Urothelium cell line (cell line): ENCODE measurements around the gene DPM2.

Experiments used
- DNase-seq: peaks from one replicate; pipeline ENCODE4 v3.0.0; 2011; ENCODE audit warnings: low spot score, mixed read lengths
- FAIRE-seq: peaks from 2 replicates; lab custom pipeline; 2011; peaks lifted over from hg19 to GRCh38; lab: Jason Lieb, UNC

Gene DPM2

DNA sequence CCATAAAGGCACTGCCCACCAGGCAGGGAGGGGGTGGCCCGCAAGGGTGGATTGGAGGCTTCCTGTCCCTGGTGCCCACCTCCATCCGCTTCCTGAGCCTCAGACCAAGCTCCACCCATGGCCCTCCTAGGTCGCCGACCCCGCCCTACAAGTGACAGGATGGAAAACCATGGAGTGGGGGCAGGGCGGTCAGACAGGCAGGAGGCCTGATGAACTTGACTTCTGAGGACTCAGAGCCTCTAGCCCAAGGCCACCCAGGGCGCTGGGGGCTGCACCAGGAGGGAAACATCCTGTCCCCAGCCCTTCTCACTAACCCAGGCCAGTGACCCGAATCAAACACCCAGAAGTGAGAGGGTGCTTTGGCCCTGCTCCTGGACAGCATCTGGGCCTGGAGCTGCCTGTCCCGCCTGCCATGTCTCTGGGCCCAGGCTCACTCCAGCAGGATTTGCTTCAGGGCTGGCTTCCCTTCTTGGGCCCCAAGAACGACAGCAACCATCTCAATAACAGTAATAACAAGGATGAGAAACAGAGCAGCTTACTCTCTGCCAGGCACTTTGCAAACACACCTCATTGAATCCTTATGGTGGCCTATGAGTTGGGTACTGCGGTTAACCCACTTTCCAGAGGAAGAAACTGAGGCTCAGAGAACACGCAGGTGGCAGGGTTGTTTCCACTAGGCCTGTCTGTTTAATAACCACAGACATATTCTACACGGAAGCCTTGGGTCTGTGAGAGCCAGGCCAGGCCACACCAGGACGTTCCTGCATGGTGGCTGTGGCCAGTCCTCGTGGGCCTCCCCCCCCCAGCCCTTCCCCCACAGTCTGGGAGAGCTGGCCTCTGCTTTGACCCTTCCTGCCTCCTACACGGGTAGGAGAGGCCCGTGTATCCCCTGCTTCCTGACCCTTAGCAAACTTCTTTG is 33.8 kb downstream of the DPM2 start:
- no peak for DNase-seq
- no peak for FAIRE-seq

DNA sequence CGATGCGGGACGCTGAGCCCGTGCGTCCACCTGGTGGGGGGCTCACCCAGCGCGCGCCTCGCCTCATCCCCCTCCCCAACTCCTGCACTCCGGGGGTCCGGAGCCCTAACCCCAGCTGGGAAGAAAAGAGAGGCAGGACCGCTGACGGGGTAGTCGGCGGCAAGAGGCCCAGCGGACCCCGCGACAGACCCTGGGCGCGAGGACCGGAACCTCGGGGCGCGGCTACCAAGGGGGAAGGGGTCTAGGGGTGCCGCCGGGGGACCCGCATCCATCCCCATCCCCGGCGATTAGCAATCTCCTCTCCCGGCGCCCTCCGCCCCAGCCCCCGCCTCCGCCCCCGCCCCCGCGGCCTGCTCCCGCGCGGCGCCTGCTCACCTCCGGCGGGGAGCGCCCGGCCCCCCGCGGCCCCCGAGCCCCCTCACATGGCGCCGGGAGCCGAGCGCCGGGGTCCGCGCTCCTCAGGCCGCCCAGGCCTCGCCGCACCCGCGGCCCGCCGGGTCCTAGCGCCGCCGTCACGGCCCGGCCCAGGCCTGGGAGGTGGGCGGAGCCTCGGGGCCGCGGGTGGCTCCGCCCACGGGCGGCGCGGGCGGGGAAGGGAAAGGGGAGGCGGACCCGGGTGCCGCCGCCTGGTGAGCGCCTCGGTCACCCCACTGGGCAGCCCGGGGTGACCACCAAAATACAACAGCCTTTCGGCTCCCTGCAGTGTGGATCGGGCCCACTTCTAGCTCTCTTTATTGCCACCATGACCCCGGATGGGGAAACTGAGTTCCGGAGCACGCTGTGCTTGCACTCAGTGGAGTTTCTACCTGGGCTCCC is 38.3 kb downstream of the DPM2 start, which contains the start of gene ST6GALNAC6:
Gene ST6GALNAC6 (minus strand): TSS at position 476 of the 816 bp plus-strand sequence. CDS start 1,622 bp downstream, outside the sequence.
- FAIRE-seq = no peak
- DNase-seq = peak; percentile 94

DNA sequence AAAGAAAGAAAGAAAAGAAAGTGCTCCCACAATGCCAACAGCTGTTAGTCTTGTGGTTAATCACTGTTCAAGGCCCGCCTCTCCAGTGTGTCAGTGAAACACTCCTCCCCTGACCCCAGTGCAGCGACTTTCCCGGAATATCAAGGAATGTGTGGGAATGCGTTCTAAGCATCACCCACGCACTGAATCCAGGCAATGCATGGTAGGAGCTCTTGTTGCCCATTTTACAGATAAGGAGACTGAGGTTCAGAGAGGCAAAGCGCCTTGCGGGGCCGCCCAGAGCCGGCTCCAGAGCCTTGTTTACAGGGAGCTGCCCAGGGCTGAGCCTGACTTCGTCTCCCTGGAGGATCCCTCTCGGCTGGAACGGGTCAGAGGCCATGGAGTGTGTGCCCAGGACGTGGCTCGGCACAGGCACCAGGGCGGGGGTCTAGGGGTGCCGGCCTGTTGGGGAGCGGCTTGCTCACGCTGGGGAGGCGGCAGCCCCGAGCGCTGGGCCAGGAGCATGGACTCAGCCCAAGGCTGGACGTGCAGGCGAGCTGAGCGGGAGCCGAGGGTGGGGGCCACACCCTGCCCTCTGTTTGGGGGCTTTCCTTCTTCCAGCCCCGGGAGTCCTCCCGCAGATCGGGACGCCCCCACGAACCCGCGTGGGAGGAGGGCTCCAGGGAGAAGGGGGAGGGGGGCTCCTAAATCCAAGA is 39.1 kb downstream of the DPM2 start:
- no peak for FAIRE-seq

DNA sequence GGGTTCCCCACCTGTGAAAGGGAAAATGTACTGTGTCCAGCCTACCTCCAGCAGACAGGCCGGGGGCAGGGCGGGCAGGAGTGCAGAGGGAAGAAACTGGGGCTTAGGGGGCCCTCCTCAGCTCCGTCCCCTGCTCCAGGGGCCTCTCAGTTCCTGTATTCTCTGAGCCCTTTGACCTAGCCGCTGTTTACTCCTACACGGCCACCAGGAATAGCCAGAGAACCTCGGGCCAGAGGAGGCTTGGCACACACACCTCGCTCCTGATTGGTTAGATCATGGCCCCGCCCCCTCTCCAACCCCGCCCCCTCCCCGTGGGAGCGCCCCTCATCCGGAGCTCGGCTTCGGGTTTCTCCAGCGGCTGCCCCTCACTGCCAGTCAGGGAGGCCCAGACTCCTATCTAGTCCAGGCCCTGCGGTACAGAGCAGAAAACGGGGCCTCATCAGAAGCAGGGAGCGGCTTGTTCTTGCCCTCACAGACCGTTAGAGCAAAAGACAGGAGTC is 40.4 kb downstream of the DPM2 start:
- DNase-seq = peak; percentile 41
- FAIRE-seq = no peak

More for the DNA sequence above, 39.1 kb downstream of the DPM2 start:
- DNase-seq = peak; percentile 46

DNA sequence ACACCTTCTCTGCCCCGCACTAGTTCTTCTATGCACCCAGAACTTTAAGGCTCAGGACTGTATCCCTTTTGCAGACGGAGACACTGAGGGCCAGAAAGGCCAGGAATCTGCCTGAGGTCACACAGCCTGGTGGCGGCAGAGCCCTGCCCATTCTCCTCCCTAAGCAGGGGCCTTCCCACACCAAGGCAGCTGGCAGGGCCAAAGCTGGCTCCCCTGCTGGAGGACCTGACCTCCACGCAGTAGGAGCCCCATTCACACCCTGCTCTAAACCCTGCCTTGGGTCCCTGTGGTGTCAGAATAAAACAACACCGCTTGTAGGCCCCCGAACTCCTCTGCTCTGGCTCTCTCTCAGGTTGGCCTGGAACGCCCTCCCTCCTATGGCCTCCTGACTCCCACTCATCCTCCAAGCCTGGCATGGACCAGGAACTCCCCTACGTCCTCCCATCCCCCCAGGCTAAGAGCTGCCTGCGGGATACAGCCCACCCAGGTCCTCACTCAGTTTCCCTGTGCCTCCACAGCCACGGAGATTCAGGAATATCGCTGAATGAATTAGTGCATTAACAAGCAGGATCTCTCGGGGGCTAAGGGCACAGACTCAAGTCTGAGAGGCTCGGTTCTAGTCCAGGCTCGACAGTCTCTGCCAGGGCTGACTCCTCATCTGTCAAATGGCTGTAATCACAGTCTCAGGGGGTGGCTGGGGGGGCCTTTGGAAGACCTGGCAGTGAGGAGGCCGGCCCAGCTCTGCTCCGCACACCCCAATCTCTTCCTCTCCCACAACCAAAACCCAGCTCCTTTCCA is 41.1 kb downstream of the DPM2 start:
- DNase-seq (no peak), FAIRE-seq (no peak)

DNA sequence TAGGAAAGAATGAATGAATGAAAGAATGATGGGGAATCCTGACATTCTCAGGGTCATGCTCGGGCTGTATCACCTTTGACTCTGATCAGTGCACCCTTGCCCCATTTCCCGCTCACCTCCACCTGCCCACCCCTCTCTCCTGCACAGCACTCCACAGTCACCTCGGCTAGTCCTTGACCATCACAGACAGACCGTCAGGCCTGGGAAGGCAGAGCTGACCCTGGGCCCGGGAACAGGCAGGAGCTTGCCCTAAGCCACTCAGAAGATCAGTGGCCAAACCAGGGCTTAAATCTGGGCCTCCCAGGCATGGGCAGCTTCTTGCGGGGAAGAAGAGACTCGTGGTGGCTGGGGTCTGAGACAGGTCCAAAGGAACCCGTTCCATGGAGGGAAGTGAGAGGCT is 41.8 kb downstream of the DPM2 start:
- no peak for DNase-seq
- no peak for FAIRE-seq

DNA sequence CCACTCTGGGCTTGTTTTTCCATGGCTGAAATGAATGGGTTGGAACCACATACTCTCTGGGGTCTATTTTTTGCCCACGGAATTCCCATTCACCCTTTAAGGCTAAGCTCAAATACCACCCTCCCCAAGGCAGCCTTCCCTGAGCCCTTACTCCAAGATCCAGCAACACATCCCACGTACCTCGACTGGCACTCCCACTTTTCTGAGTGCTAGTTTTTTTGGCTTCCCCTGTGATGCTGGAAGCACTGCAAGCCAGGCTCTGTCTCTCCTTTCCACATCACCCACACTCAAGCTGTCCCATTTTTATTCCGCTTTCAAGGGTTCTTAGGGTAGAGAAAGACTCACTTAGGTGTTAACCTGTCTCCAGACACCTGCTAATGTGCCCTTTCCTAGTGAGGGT is 44.3 kb downstream of the DPM2 start:
- no peak for FAIRE-seq

DNA sequence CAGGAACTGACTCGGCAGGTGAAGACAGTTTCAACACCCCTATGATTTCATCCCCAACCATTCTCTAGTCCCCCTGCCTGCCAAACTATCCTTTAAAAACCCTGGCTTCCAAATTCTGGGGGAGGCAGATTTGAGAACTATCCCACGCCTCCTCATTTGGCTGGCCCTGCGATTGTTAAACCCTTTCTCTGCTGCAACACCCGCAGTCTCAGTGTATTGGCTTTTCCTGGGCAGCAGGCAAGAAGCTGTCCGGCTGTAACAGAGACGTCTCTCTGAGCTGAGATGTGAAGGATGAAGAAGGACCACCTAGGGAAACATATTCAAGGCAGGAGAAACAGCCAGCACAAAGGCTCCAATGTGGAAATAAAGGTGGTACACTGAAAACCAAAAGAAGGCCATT is 44.8 kb downstream of the DPM2 start:
- DNase-seq = no peak
- FAIRE-seq = no peak

More for the DNA sequence above, 44.3 kb downstream of the DPM2 start:
- DNase-seq = no peak

DNA sequence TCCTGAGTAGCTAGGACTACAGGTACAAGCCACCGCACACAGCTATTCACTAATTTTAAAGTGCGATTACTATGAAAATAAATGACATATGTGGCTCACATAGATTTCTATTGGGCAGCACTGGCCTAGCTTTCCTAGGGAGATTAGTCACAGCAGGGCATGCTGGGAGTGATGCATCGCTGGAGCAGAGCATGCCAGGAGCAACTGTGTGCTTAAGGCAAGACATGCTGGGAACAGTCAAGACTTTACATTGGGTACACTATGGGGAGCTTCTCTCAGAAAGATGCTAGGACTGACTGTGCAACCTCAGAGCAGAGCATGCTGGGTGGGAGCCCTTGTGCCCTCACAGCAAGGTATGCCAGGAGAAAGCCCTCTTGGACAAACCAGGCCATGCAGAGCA is 47.6 kb downstream of the DPM2 start:
- FAIRE-seq = no peak
- no peak for DNase-seq

DNA sequence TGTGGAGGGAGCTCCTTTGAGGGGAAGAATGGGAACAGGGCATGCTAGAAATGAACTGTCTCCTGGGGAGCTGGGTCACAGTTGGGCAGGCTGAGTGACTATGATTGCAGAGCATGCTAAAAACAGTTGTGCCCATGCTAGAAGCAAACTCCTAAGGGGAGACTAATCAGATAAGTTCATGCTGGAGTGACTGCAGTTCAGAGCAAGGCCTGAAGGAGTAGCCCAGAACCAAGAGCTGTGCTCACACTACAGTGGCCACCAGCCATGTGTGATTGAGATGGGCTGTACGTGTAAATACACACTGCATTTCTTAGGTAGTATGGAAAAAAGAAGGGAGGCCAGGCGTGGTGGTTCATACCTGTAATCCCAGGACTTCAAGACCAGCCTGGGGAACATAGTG is 49.9 kb downstream of the DPM2 start:
- FAIRE-seq (no peak), DNase-seq (no peak)

DNA sequence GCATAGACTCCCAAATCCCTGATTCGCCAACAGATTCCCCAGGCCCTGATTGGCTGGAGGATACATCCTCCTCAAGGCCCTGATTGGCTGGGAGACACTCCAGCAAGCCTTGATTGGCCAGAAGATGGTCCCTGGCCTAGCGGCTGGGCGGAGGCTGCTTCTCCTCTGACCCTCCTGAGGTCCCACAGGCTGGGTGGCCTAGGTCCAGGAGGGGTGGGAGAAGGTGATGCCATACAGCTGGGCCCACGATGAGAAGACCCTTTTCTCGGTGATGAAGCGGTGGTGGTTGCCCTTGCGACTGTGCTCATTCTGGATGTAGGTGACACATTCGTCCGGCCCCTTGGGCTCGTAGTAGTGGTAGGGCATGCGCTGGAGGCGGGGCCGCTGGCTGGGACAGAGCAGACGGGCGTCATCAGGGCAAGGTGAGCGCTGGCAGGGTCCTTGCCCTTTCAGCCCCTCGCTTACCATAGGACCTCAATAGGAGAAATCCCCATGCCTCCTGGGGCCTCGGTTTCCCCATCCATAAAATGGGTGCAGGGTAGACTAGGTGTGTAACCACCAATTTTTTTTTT is 51.2 kb downstream of the DPM2 start:
- FAIRE-seq (no peak), DNase-seq (no peak)

DNA sequence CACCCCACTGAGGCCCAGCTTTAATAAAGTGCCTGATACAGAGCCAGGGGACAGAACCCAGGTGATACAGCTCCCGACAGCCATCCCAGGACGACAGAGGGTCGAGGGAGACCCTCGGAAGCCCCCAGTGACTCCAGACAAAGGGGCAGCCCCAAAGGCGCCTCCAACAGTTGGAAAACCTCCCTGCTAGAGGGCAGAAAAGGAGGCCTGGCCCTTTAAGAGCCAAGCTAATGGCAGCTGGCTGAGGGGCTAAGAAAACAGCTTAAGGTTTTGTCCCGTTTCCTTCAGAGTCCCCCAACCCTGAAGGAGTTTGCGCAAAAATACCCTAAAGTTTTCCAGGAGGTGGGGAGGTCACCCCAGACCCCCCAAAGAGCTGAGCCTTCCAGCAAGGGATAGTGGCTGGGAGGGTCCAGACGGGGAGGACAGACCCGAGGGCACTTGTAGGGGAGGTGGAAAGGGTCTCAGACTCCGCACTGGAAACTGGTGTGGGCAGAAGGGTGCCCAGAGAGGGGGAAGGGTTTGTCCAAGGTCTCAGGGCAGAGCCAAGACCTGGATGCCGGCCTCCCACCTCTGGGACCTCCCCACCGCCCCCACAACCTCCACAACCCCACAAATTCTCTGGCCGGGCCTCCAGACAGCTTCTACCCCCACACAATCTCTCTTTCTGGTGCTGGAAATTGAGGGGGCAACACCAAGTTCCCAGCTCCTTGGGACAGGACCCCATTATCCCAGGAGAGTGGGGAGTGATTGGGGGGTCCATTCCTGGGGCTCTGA is 52.0 kb downstream of the DPM2 start:
- DNase-seq = no peak
- no peak for FAIRE-seq
